ENCODE measurements around the gene LAGE3. TPM values are rescaled to one million over a fixed set of nuclear protein-coding genes. Genes with fewer than 3 reads are reported as not detected.
A peak's percentile ranks its signal among the peaks of the same experiment; 100 is the strongest.

The LAGE3 gene
- total and polyA plus RNA-seq, 7 donors: 10.7 to 64.8 (median 24.1) TPM

- ATAC-seq (no peak), DNase-seq (no peak)
- TF ChIP-seq CTCF (IDR thresholded peaks at IDR 0.05): no peak
- intact Hi-C loops (cut with DNase I): no loop called here
- Histone ChIP-seq H3K27me3 (ENCODE audit: insufficient read depth in 3 of 3, low read length in 2 of 3) (no peaks in the 10 kb centered on the region), H3K36me3 (ENCODE audit: insufficient read depth in 1 of 2, low read depth in 1 of 2) (peaks cover 2 to 11% of the 10 kb centered on the region in 2 donors), H3K4me1 (peaks cover 10% of the 10 kb centered on the region), H3K9me3 (no peaks in the 10 kb centered on the region), H3K4me3 (peak overlapping the region; percentile 74), H3K27ac (no peak overlapping the region)
- WGBS, 3 donors: 88 to 94% (median 92%) methylated on average over 13 to 28 of the region's 28 CpGs
Observed at GRCh38 chrX:154487518-154488290, 8.6 kb upstream of the LAGE3 start.

- DNase-seq: peak; percentile 68 to 72
- peak within 1 kb of the TSS; percentile 89 for H3K27ac ChIP-seq
- no peaks in the 10 kb centered on the region for H3K9me3 ChIP-seq
- H3K4me1 ChIP-seq: peaks cover 10% of the 10 kb centered on the region
- 0 to 36% (median 2%) methylated on average over 1 to 91 of the region's 95 CpGs for WGBS, 3 donors
- TF ChIP-seq CTCF (IDR thresholded peaks at IDR 0.05): no peak
- peaks cover 2 to 11% of the 10 kb centered on the region in 2 donors for H3K36me3 ChIP-seq (ENCODE audit: insufficient read depth in 1 of 2, low read depth in 1 of 2)
- H3K27me3 ChIP-seq (ENCODE audit: insufficient read depth in 3 of 3, low read length in 2 of 3): no peaks in the 10 kb centered on the region
- intact Hi-C loops (cut with DNase I): no loop called here
- peak within 1 kb of the TSS; percentile 74 for H3K4me3 ChIP-seq
- peak; percentile 18 to 30 (median 22) for ATAC-seq
Observed at GRCh38 chrX:154486396-154487207, 7.5 kb upstream of the LAGE3 start, which contains the start of gene UBL4A. Gene UBL4A (minus strand): TSS chrX:154486615. CDS start chrX:154486584, 31 bp downstream.

GRCh38 chrX:154486052-154486395 lies 6.9 kb upstream of the LAGE3 start:
- no peak for TF ChIP-seq CTCF (IDR thresholded peaks at IDR 0.05)
- peak; percentile 54 to 75 for DNase-seq
- Histone ChIP-seq H3K4me3 (peak overlapping the region; percentile 74), H3K9me3 (no peaks in the 10 kb centered on the region), H3K27me3 (ENCODE audit: insufficient read depth in 3 of 3, low read length in 2 of 3) (no peaks in the 10 kb centered on the region), H3K27ac (peak overlapping the region; percentile 89), H3K36me3 (ENCODE audit: insufficient read depth in 1 of 2, low read depth in 1 of 2) (peaks cover 2 to 11% of the 10 kb centered on the region in 2 donors), H3K4me1 (peaks cover 10% of the 10 kb centered on the region)
- 0 to 40% (median 1%) methylated on average over 18 to 35 of the region's 35 CpGs for WGBS, 3 donors
- ATAC-seq: peak in 2 of 4 donors; percentile 1 to 13
- intact Hi-C loops (cut with DNase I): no loop called here

- intact Hi-C loops (cut with DNase I): no loop called here
- H3K9me3 ChIP-seq: no peaks in the 10 kb centered on the region
- no peak for TF ChIP-seq CTCF (IDR thresholded peaks at IDR 0.05)
- peaks cover 10% of the 10 kb centered on the region for H3K4me1 ChIP-seq
- WGBS, 3 donors: 20 to 55% (median 53%) methylated on average over 17 to 35 of the region's 35 CpGs
- peaks cover 2 to 11% of the 10 kb centered on the region in 2 donors for H3K36me3 ChIP-seq (ENCODE audit: insufficient read depth in 1 of 2, low read depth in 1 of 2)
- H3K27ac ChIP-seq: peak overlapping the region; percentile 89
- H3K27me3 ChIP-seq (ENCODE audit: insufficient read depth in 3 of 3, low read length in 2 of 3): no peaks in the 10 kb centered on the region
- DNase-seq (no peak), ATAC-seq (peak in 3 of 4 donors; percentile 12 to 34 (median 24))
- peak overlapping the region; percentile 74 for H3K4me3 ChIP-seq
Observed at GRCh38 chrX:154485150-154486051, 6.3 kb upstream of the LAGE3 start.

All from psoas muscle (tissue), 8 donors.